Smooth muscle cell (in vitro differentiated cells): ENCODE measurements around the gene TPRA1. TPM values are rescaled to one million over a fixed set of nuclear protein-coding genes. Genes with fewer than 3 reads are reported as not detected.

Experiments used
- DNase-seq: peaks from one replicate; lab custom pipeline; 2025; ENCODE audit not compliant: unreplicated experiment; lab: John Stamatoyannopoulos, UW
- H2AFZ ChIP-seq: fragments of 200-600 bp; sonication (generic); 2 replicates; pipeline ENCODE4 v1.6.0; 2016; ENCODE audit warnings: antibody characterized with exemption, low read depth, mild to moderate bottlenecking
- H3F3A ChIP-seq: fragments of 200-600 bp; sonication (generic); 2 replicates; pipeline ENCODE4 v1.6.0; 2017; ENCODE audit warnings: antibody characterized with exemption, low read depth
- H3K27ac ChIP-seq: fragments of 200-600 bp; sonication (generic); 2 replicates; pipeline ENCODE4 v1.5.1; 2016; ENCODE audit warnings: low read depth, mild to moderate bottlenecking
- H3K27me3 ChIP-seq: fragments of 200-600 bp; sonication (generic); 2 replicates; pipeline ENCODE4 v1.6.1; 2016; ENCODE audit warnings: low read depth, mild to moderate bottlenecking
- H3K36me3 ChIP-seq: fragments of 200-600 bp; sonication (generic); 2 replicates; pipeline ENCODE4 v1.5.1; 2016; ENCODE audit warnings: low read depth
- H3K4me1 ChIP-seq: fragments of 200-600 bp; sonication (generic); 2 replicates; pipeline ENCODE4 v1.5.1; 2016; ENCODE audit warnings: low read depth
- H3K4me2 ChIP-seq: fragments of 200-600 bp; sonication (generic); 2 replicates; pipeline ENCODE4 v1.6.0; 2016; ENCODE audit warnings: mild to moderate bottlenecking
- H3K4me3 ChIP-seq: fragments of 200-600 bp; sonication (generic); 2 replicates; pipeline ENCODE4 v1.5.1; 2016; ENCODE audit warnings: mild to moderate bottlenecking
- H3K79me2 ChIP-seq: fragments of 200-600 bp; sonication (generic); 2 replicates; pipeline ENCODE4 v1.6.0; 2016; ENCODE audit warnings: low read depth, mild to moderate bottlenecking
- H3K9ac ChIP-seq: fragments of 200-600 bp; sonication (generic); 2 replicates; pipeline ENCODE4 v1.6.0; 2016; ENCODE audit warnings: low read depth
- H3K9me3 ChIP-seq: fragments of 200-600 bp; sonication (generic); replicated peaks from 2 replicates; pipeline ENCODE4 v1.5.1; 2016; ENCODE audit warnings: low read depth
- H4K20me1 ChIP-seq: fragments of 200-600 bp; sonication (generic); 2 replicates; pipeline ENCODE4 v1.6.0; 2016; ENCODE audit warnings: low read depth
- CTCF ChIP-seq: fragments of 200-600 bp; sonication (generic); IDR thresholded peaks from 2 replicates; pipeline ENCODE4 v1.5.1; 2017; ENCODE audit warnings: borderline replicate concordance, mild to moderate bottlenecking, antibody characterized with exemption; ENCODE audit not compliant: insufficient read depth, poor library complexity, severe bottlenecking
- WGBS: methylation state at CpG from one replicate; pipeline ENCODE4 v1.1.7; 2016; ENCODE audit warnings: low lambda C conversion rate; 5-methylcytosine and 5-hydroxymethylcytosine counted together
- polyA plus RNA-seq: library from polyadenylated mRNA; unstranded; fragments of >200 nt; fragmentation: Nextera tagmentation; extraction: Ambion mirVana; gene quantifications from 2 replicates; pipeline ENCODE4 v1.2.1, GENCODE V29; 2016
- total RNA-seq: library from RNA; depleted of rRNA; stranded (reverse); fragments of >200 nt; gene quantifications from 2 replicates; pipeline ENCODE4 v1.2.3, GENCODE V29; 2014

TPRA1 gene
- total and polyA plus RNA-seq, 2 experiments from 2014 or later: 25.9 to 43.5 TPM

- Histone ChIP-seq H2AFZ (no peak overlapping the region), H3K9ac (no peak overlapping the region), H3K27ac (peak overlapping the region; percentile 44), H4K20me1 (peaks cover 45% of the 10 kb centered on the region), H3F3A (no peaks in the 10 kb centered on the region), H3K4me2 (peak overlapping the region; percentile 78), H3K27me3 (no peaks in the 10 kb centered on the region), H3K79me2 (no peaks in the 10 kb centered on the region), H3K4me1 (peaks cover 5% of the 10 kb centered on the region), H3K36me3 (no peaks in the 10 kb centered on the region), H3K9me3 (no peaks in the 10 kb centered on the region), H3K4me3 (no peak overlapping the region)
- peak; percentile 99 for TF ChIP-seq CTCF
- peak; percentile 71 for DNase-seq
- WGBS: 50% methylated on average over 41 of the region's 46 CpGs
Observed at GRCh38 chr3:127574880-127575878, 15.4 kb downstream of the TPRA1 start.

DNA sequence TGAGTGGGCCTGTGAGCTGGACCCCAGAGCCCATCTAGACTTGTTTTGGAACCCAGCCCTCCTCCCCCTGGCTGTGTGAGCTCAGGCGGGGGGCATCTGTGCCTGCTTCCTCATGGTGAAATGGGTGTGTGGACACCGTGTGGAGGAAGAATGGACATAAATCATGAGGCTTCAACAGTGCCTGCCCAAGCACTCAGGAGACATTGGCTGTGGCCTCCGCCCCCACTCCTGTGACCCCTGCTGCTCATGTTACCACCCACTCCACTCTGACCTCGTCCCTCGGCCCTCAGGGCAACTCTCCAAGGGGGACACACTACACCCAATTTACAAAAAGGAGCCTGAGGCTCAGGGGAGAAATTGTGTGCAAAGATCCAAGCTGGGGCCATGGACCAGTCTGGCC, 16.6 kb downstream of the TPRA1 start:
- Histone ChIP-seq H3K79me2 (no peaks in the 10 kb centered on the region), H3F3A (no peaks in the 10 kb centered on the region), H3K9me3 (no peaks in the 10 kb centered on the region), H3K4me1 (peaks cover 5% of the 10 kb centered on the region), H3K4me2 (no peak overlapping the region), H3K9ac (no peak overlapping the region), H3K27me3 (no peaks in the 10 kb centered on the region), H4K20me1 (peaks cover 32% of the 10 kb centered on the region), H2AFZ (no peak overlapping the region), H3K36me3 (no peaks in the 10 kb centered on the region), H3K27ac (no peak overlapping the region), H3K4me3 (no peak overlapping the region)
- no peak for TF ChIP-seq CTCF
- WGBS: 71% methylated on average over 5 of the region's 5 CpGs
- DNase-seq: no peak

DNA sequence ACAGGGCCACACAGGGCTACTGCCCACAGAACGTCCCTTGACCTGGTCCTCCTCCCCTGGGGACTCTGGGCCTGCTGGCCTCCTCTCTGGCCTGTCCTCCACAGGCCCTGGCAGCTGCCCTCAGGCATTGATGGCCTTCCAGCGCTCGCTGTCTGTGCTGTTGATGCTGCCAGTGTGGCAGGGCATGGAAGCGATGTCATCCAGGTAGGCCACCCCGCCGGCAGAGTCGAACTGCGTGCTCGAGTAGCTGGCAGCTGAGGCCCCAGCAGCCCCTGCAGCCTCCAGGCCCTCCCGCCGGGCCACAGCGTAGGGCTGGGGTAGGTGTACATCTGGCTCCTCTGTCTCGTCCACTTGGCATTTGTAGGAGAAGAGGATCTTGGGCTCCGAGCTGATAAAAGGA, 17.1 kb downstream of the TPRA1 start:
- no peak overlapping the region for H3K9ac ChIP-seq
- WGBS: 92% methylated on average over 14 of the region's 14 CpGs
- DNase-seq: no peak

More for the DNA sequence above, 17.1 kb downstream of the TPRA1 start:
- Histone ChIP-seq H3F3A (no peaks in the 10 kb centered on the region), H3K79me2 (no peaks in the 10 kb centered on the region), H3K4me1 (peaks cover 5% of the 10 kb centered on the region), H3K9me3 (no peaks in the 10 kb centered on the region), H3K4me2 (no peak overlapping the region), H3K4me3 (no peak overlapping the region), H3K27me3 (no peaks in the 10 kb centered on the region), H2AFZ (no peak overlapping the region), H3K36me3 (no peaks in the 10 kb centered on the region), H3K27ac (no peak overlapping the region), H4K20me1 (peaks cover 27% of the 10 kb centered on the region)
- no peak for TF ChIP-seq CTCF
